ENCODE measurements around the gene MPP2.

DNA sequence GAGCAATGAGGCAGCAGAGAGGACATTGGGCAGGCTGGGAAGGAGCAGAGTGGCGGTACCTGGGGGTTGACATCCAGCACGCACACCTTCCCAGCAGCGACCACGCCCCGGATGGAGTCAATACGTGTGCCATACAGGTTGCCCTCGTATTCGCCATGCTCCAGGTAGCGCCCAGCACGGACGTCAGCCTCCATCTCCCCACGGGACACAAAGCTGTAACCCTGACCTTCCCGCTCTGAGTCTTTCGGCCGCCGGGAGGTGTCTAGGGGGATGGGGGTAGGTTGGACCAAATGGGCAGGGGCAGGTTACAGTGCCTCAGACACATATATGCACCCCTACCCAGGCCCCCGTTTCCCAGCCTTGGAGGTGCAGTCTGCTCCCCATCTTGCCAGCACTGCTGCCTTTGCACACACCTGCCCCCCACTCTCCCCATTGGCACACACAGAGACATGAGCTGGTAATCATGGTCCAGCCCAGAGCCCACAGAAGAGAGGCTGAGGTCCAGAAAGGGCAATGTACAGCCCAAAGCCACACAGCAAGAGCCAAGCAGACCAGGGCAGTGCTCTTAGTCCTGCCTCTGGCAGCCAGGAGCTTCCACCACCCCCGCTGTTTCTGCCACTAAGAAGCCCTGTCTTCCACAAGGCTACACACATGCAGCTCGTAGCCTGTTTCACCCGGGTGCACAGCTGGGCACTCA is 27.5 kb downstream of the MPP2 start:
- TF ChIP-seq, protein P1, sequence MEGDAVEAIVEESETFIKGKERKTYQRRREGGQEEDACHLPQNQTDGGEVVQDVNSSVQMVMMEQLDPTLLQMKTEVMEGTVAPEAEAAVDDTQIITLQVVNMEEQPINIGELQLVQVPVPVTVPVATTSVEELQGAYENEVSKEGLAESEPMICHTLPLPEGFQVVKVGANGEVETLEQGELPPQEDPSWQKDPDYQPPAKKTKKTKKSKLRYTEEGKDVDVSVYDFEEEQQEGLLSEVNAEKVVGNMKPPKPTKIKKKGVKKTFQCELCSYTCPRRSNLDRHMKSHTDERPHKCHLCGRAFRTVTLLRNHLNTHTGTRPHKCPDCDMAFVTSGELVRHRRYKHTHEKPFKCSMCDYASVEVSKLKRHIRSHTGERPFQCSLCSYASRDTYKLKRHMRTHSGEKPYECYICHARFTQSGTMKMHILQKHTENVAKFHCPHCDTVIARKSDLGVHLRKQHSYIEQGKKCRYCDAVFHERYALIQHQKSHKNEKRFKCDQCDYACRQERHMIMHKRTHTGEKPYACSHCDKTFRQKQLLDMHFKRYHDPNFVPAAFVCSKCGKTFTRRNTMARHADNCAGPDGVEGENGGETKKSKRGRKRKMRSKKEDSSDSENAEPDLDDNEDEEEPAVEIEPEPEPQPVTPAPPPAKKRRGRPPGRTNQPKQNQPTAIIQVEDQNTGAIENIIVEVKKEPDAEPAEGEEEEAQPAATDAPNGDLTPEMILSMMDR (IDR thresholded peaks at IDR 0.05): no peak
- TF ChIP-seq POLR2A (IDR thresholded peaks at IDR 0.05): no peak
